ENCODE results near the gene DYNLRB1.

The DYNLRB1 gene

DNA sequence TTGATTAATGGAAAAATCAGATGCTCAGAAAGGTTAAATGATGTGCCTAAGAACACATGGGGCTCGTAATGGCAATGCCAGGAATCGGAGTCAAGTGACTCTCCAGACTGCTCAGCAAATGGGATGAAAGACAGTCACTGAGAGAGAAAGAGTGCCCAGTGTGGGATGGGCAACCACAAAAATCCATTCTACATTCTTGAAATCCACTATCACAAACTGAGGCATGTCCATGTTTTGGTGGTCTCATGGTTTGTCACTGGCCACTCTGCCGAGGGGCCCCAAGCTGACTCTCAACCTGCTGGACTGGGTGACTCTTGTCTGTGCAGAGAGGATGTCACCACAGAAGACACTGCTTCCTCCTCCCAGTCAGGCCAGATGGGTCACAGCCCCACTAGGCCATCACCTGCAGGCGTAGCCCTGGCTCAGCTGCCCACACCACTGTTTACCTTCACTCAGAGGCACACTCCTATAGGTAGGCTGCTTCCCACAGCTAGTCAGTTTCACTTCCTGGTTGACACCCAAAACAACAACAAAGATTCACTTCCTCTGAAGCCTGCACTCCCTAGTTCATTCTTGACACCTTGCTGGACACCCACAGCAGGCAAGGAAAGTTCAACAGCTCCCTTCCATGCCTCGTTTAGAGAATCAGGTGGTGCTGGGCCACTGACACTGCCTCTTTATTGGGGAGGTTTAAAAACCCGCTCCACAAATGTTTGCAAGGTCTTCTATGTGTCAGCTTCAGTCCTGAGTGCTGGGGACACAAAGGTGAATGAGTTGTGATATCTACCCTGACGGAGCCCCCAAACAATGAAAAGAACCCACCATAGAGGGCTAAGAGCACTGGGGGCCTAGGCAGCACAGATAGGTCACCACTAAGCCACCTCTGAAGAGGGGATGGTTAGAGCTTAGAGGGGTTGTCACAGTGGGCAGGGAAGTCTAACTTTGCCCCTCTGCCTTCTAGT lies 64.0 kb downstream of the DYNLRB1 start:
- DNase-seq, result no peak

DNA sequence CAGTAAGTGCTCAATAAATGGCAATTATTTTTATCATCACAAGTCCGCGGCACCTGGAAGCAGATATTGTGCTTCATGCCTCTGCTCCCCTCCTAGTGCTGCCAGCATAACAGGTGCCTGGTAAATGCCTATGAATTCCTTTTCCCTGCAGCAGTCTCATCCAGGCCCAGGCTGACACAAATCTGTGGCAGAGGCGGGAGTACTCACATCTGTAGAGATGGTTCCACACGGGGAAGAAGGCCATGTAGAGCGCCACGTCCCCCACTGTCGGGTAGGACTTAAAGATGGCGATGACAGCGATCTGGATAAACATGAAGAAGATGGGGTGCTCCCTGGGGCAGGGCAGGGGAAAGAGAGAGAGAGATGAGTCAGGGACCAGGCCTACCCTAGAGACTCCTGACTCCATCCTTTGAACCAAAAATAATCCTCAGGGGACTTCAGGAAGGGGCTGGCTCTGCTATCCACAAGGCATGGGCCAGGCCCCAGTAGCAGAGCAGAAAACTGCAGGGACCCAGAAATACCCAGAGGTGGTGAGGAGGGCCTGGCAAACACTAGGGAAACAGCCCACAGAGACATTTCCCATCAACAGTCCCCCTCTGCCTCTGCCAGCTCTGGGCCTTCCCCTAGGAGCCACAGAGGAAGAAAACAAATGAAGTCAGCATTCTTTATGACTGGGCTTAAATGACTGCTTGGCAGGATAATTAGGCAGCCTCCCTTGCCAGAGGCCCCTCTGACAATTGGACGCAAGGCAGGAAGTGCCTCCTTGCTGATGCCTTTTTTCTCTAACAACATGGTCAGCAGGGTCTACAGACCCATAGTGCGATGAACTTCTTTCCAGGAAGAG lies 65.3 kb downstream of the DYNLRB1 start:
- no peak for DNase-seq

DNA sequence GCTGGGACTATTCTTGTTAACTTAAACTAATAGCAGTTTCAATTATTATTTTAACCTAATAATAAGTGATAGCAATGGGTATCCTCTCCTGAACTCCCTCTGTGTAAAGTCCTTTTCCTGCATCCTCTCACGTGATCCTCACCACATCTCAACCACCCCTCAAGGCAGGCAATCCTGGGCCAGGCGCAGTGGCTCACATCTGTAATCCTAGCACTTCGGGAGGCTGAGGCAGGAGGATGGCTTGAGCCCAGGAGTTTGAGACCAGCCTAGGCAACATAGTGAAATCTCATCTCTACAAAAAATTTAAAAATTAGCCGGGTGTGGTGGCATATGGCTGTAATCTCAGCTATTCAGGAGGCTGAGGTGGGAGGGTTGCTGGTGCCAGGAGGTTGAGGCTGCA lies 66.0 kb downstream of the DYNLRB1 start:
- DNase-seq, result no peak

DNA sequence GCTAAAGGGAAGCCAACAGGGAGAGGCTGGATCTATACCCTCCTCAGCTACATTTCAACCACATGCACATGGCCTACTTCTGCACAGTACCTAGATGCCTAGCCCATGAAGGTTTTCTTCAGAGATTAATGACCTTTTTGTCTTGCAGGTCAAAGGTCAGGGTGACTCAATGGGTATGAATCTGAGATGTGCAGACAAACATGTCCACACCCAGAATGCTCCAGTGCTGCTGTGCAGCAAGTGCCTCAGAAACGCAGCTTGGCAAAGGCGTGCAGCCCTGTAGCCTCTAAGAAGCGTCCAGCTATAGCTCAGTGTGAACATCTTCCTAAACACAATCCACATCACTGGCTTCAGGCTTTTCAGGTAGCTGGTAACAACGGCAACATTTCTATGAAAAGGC lies 66.7 kb downstream of the DYNLRB1 start:
- DNase-seq, result no peak

DNA sequence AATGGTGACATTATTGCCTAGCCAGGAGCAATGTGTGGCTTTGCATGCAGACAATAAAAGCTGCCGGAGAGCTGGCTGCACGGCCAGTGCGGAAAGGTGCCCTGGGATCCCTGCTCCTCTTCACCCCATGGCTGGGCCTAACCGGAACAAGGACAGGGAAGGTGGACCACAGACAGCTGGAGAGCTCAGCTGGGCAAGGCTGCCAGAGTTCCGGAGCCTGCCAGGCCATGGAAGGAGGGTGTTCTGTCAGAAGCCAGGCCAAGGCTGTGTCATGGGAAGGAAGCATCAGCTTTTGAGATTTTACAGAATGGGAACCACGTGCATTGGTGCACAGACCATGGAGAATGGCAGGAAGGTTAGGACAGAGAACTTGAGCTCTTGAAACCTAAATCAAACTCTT lies 67.3 kb downstream of the DYNLRB1 start:
- DNase-seq, result no peak

DNA sequence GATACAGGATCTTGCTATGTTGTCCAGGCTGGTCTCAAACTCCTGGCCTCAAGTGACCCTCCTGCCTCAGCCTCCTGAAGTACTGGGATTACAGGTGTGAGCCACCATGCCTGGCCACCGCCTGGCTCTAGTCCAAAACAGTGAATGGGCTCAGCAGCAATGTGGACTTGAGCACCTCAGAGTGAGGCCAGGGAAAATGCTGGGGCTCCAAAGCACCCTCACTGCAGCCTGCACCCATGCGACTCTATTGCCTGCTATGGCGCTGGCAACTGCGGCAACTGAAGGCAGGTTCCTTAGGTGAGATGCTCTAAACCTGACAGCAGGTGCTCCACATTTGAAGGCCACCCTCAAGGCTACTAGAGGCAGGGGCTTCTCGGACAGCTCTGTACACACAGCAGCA lies 68.8 kb downstream of the DYNLRB1 start:
- DNase-seq, result no peak

DNA sequence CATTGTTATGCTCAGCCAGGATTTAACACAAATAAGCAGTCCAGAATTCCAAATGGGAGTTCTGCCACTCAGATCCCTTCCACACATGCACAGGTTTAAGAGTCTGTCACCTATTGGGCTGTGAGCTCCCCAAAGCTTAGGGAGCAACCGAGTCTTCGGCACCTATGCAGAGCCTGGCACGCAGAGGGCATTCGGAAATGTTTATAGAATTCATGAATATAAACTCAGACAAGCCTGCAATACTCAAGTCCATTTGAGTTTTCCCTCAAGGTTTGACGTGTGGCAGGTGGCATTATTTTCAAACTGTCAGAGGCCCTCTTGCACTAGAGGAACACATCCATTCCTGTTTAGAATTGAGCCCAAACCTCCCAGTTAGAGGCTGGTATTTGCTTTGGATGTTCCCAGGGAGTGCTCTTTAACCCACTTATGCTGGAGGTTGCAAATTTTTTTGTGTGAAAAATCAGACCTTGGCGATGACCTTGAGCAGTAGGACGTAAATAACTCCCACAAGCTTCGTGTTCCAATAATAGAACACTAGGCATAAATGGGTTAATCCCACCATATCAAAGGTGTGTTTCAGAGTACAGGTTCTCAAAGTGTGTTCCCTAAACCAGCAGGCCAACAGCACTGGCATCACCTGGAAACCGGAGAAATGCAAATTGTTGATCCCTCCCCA lies 70.4 kb downstream of the DYNLRB1 start:
- no peak for DNase-seq
